Hematopoietic multipotent progenitor cell treated with erythropoietin and hydrocortisone succinate and interleukin-3 and kit ligand, for 17 days (in vitro differentiated cells): ENCODE data around the gene SIRT6.
"Not testable (repeated sequence)": the region's sequence is repeated elsewhere in the genome, so short reads cannot be mapped to it uniquely, and the experiment has no call there.

Experiments used
- DNase-seq: peaks from one replicate; pipeline ENCODE4 v3.0.0-alpha.2; 2015; ENCODE audit warnings: low spot score

The SIRT6 gene

GRCh38 chr19:4199699-4200293 lies 17.4 kb upstream of the SIRT6 start:
- DNase-seq, result no peak

- no peak for DNase-seq
Observed at GRCh38 chr19:4198467-4199126, 16.2 kb upstream of the SIRT6 start.

GRCh38 chr19:4197625-4198466 lies 15.5 kb upstream of the SIRT6 start:
- DNase-seq, result no peak

GRCh38 chr19:4197228-4197624 lies 14.9 kb upstream of the SIRT6 start:
- DNase-seq, result no peak

GRCh38 chr19:4196587-4197148 lies 14.3 kb upstream of the SIRT6 start:
- no peak for DNase-seq

- no peak for DNase-seq
Observed at GRCh38 chr19:4196009-4196408, 13.6 kb upstream of the SIRT6 start.

GRCh38 chr19:4194353-4194752 lies 12.0 kb upstream of the SIRT6 start:
- no peak for DNase-seq

- not testable (repeated sequence) for DNase-seq
Observed at GRCh38 chr19:4192537-4192936, 10.2 kb upstream of the SIRT6 start.

GRCh38 chr19:4189641-4190040 lies 7.3 kb upstream of the SIRT6 start:
- no peak for DNase-seq

GRCh38 chr19:4187313-4188122 lies 5.2 kb upstream of the SIRT6 start:
- no peak for DNase-seq

GRCh38 chr19:4186087-4186993 lies 4.0 kb upstream of the SIRT6 start:
- DNase-seq, result peak; percentile 85

- DNase-seq, result no peak
Observed at GRCh38 chr19:4185413-4186086, 3.2 kb upstream of the SIRT6 start.

GRCh38 chr19:4184718-4185352 lies 2.5 kb upstream of the SIRT6 start:
- no peak for DNase-seq

- no peak for DNase-seq
Observed at GRCh38 chr19:4183967-4184717, 1.8 kb upstream of the SIRT6 start.

- DNase-seq, result peak; percentile 74
Observed at GRCh38 chr19:4181053-4181508, 1.3 kb downstream of the SIRT6 start.

- DNase-seq, result no peak
Observed at GRCh38 chr19:4178990-4179389, 3.4 kb downstream of the SIRT6 start.

GRCh38 chr19:4177146-4177545 lies 5.2 kb downstream of the SIRT6 start:
- DNase-seq, result no peak

GRCh38 chr19:4175669-4175931 lies 6.8 kb downstream of the SIRT6 start:
- no peak for DNase-seq
